Measurements from ENCODE around the gene MPRIP. TPM values are rescaled to one million over a fixed set of nuclear protein-coding genes. Genes with fewer than 3 reads are reported as not detected.

Gene MPRIP
- total RNA-seq, 1 experiment from 2014 or later, result 140 TPM

DNA sequence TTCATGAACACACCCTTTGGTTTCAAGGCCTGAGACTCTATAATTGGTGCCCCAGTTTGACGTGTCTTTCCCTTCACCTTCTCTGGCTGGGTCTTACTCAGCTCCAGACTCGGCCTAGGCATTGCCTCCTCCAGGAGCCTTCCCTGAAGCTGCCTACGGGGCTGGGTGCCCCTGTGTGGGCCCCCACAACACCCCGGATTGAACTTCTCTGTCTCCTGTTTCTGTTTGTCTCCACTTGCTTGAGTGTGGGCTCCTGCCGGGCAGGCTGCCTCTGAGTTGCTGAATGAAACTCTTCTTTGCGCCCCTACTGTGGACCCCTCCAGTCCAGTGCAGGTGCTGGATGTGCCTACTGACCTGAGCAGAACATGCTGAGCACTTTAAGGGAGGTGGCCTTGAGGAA, 2.3 kb upstream of the MPRIP start:
- ATAC-seq, result no peak
- ChIA-PET POLR2A (no interaction called here), CTCF (no interaction called here)
- H3K27ac Mint-ChIP-seq, result no peak overlapping the region
- H3K4me3 Mint-ChIP-seq, result no peak overlapping the region
- peaks cover 9% of the 10 kb centered on the region; the same call in 1 of the 2 replicates for H3K27me3 Mint-ChIP-seq (ENCODE audit: low read depth)
- no peaks in the 10 kb centered on the region for H3K9me3 Mint-ChIP-seq
- DNase-seq (ENCODE audit: low spot score), result no peak
- peaks cover 29% of the 10 kb centered on the region for H3K4me1 Mint-ChIP-seq
- H3K36me3 Mint-ChIP-seq, result no peaks in the 10 kb centered on the region
- TF ChIP-seq, protein P1, sequence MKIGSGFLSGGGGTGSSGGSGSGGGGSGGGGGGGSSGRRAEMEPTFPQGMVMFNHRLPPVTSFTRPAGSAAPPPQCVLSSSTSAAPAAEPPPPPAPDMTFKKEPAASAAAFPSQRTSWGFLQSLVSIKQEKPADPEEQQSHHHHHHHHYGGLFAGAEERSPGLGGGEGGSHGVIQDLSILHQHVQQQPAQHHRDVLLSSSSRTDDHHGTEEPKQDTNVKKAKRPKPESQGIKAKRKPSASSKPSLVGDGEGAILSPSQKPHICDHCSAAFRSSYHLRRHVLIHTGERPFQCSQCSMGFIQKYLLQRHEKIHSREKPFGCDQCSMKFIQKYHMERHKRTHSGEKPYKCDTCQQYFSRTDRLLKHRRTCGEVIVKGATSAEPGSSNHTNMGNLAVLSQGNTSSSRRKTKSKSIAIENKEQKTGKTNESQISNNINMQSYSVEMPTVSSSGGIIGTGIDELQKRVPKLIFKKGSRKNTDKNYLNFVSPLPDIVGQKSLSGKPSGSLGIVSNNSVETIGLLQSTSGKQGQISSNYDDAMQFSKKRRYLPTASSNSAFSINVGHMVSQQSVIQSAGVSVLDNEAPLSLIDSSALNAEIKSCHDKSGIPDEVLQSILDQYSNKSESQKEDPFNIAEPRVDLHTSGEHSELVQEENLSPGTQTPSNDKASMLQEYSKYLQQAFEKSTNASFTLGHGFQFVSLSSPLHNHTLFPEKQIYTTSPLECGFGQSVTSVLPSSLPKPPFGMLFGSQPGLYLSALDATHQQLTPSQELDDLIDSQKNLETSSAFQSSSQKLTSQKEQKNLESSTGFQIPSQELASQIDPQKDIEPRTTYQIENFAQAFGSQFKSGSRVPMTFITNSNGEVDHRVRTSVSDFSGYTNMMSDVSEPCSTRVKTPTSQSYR (CRISPR knock-in tag; IDR thresholded peaks at IDR 0.05), result no peak
- TF ChIP-seq, protein P2, sequence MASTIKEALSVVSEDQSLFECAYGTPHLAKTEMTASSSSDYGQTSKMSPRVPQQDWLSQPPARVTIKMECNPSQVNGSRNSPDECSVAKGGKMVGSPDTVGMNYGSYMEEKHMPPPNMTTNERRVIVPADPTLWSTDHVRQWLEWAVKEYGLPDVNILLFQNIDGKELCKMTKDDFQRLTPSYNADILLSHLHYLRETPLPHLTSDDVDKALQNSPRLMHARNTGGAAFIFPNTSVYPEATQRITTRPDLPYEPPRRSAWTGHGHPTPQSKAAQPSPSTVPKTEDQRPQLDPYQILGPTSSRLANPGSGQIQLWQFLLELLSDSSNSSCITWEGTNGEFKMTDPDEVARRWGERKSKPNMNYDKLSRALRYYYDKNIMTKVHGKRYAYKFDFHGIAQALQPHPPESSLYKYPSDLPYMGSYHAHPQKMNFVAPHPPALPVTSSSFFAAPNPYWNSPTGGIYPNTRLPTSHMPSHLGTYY (CRISPR knock-in tag; IDR thresholded peaks at IDR 0.05), result no peak
- TF ChIP-seq, protein P3, sequence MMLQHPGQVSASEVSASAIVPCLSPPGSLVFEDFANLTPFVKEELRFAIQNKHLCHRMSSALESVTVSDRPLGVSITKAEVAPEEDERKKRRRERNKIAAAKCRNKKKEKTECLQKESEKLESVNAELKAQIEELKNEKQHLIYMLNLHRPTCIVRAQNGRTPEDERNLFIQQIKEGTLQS (CRISPR knock-in tag; conservative IDR thresholded peaks at IDR 0.05), result no peak

DNA sequence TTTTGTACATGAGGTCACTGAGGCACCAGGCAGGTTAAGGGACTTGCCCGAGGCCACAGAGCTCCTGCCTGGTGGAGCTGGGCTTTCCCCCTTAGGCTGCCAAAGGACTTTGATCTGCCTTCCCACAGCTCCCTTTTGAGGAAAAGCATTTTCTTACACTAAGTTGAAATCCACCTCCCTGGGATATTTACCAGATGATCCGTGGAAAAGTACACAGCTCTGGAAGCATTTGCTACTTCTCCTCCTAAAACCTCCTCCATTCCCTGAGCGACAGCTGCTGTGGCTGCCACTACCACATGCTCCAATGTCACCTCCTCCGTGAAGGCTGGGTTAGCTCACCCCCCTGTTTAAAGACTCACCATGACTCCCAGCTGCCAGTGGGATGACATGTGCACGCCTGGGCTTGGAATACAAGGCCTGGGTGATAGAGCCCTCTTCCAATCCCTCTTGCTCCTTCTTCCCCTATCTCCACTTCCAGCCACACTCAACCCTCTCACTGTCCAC, 1.2 kb upstream of the MPRIP start:
- peaks cover 9% of the 10 kb centered on the region; the same call in 1 of the 2 replicates for H3K27me3 Mint-ChIP-seq (ENCODE audit: low read depth)
- POLR2A ChIA-PET, result interaction anchor here (1.2 to 1.6 kb wide), 2 partner anchors 9 to 13 kb away, joined by 3 to 6 read pairs; no protein-coding TSS in a partner anchor
- peaks cover 35% of the 10 kb centered on the region for H3K4me1 Mint-ChIP-seq
- TF ChIP-seq, protein P4, sequence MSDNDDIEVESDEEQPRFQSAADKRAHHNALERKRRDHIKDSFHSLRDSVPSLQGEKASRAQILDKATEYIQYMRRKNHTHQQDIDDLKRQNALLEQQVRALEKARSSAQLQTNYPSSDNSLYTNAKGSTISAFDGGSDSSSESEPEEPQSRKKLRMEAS (CRISPR knock-in tag; IDR thresholded peaks at IDR 0.05), result no peak
- TF ChIP-seq FOXP1 (CRISPR knock-in tag; IDR thresholded peaks at IDR 0.05; ENCODE audit: borderline replicate concordance), result no peak
- TF ChIP-seq, protein P2 (CRISPR knock-in tag; IDR thresholded peaks at IDR 0.05), result no peak
- TF ChIP-seq TEAD4 (CRISPR knock-in tag; IDR thresholded peaks at IDR 0.05), result no peak
- no peak for TF ChIP-seq ZNF423 (CRISPR knock-in tag; IDR thresholded peaks at IDR 0.05)
- TF ChIP-seq, protein P5, sequence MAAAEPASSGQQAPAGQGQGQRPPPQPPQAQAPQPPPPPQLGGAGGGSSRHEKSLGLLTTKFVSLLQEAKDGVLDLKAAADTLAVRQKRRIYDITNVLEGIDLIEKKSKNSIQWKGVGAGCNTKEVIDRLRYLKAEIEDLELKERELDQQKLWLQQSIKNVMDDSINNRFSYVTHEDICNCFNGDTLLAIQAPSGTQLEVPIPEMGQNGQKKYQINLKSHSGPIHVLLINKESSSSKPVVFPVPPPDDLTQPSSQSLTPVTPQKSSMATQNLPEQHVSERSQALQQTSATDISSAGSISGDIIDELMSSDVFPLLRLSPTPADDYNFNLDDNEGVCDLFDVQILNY (CRISPR knock-in tag; IDR thresholded peaks at IDR 0.05), result no peak
- TF ChIP-seq, protein P6, sequence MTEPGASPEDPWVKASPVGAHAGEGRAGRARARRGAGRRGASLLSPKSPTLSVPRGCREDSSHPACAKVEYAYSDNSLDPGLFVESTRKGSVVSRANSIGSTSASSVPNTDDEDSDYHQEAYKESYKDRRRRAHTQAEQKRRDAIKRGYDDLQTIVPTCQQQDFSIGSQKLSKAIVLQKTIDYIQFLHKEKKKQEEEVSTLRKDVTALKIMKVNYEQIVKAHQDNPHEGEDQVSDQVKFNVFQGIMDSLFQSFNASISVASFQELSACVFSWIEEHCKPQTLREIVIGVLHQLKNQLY (CRISPR knock-in tag; IDR thresholded peaks at IDR 0.05), result no peak
- TF ChIP-seq, protein P7, sequence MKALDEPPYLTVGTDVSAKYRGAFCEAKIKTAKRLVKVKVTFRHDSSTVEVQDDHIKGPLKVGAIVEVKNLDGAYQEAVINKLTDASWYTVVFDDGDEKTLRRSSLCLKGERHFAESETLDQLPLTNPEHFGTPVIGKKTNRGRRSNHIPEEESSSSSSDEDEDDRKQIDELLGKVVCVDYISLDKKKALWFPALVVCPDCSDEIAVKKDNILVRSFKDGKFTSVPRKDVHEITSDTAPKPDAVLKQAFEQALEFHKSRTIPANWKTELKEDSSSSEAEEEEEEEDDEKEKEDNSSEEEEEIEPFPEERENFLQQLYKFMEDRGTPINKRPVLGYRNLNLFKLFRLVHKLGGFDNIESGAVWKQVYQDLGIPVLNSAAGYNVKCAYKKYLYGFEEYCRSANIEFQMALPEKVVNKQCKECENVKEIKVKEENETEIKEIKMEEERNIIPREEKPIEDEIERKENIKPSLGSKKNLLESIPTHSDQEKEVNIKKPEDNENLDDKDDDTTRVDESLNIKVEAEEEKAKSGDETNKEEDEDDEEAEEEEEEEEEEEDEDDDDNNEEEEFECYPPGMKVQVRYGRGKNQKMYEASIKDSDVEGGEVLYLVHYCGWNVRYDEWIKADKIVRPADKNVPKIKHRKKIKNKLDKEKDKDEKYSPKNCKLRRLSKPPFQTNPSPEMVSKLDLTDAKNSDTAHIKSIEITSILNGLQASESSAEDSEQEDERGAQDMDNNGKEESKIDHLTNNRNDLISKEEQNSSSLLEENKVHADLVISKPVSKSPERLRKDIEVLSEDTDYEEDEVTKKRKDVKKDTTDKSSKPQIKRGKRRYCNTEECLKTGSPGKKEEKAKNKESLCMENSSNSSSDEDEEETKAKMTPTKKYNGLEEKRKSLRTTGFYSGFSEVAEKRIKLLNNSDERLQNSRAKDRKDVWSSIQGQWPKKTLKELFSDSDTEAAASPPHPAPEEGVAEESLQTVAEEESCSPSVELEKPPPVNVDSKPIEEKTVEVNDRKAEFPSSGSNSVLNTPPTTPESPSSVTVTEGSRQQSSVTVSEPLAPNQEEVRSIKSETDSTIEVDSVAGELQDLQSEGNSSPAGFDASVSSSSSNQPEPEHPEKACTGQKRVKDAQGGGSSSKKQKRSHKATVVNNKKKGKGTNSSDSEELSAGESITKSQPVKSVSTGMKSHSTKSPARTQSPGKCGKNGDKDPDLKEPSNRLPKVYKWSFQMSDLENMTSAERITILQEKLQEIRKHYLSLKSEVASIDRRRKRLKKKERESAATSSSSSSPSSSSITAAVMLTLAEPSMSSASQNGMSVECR (CRISPR knock-in tag; IDR thresholded peaks at IDR 0.05; ENCODE audit: borderline replicate concordance), result no peak
- TF ChIP-seq ATF1 (CRISPR knock-in tag; IDR thresholded peaks at IDR 0.05), result no peak
- no peak for TF ChIP-seq SMAD3 (CRISPR knock-in tag; IDR thresholded peaks at IDR 0.05; ENCODE audit: borderline replicate concordance)
- TF ChIP-seq ZNF416 (CRISPR knock-in tag; IDR thresholded peaks at IDR 0.05), result no peak
- no peak for TF ChIP-seq FOXK1 (CRISPR knock-in tag; IDR thresholded peaks at IDR 0.05)
- no peak for TF ChIP-seq SP1 (CRISPR knock-in tag; conservative IDR thresholded peaks at IDR 0.05)
- TF ChIP-seq, protein P8, sequence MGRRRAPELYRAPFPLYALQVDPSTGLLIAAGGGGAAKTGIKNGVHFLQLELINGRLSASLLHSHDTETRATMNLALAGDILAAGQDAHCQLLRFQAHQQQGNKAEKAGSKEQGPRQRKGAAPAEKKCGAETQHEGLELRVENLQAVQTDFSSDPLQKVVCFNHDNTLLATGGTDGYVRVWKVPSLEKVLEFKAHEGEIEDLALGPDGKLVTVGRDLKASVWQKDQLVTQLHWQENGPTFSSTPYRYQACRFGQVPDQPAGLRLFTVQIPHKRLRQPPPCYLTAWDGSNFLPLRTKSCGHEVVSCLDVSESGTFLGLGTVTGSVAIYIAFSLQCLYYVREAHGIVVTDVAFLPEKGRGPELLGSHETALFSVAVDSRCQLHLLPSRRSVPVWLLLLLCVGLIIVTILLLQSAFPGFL (CRISPR knock-in tag; IDR thresholded peaks at IDR 0.05; ENCODE audit: borderline replicate concordance), result no peak
- no peak for TF ChIP-seq ZNF396 (CRISPR knock-in tag; IDR thresholded peaks at IDR 0.05; ENCODE audit: borderline replicate concordance)
- TF ChIP-seq, protein P9, sequence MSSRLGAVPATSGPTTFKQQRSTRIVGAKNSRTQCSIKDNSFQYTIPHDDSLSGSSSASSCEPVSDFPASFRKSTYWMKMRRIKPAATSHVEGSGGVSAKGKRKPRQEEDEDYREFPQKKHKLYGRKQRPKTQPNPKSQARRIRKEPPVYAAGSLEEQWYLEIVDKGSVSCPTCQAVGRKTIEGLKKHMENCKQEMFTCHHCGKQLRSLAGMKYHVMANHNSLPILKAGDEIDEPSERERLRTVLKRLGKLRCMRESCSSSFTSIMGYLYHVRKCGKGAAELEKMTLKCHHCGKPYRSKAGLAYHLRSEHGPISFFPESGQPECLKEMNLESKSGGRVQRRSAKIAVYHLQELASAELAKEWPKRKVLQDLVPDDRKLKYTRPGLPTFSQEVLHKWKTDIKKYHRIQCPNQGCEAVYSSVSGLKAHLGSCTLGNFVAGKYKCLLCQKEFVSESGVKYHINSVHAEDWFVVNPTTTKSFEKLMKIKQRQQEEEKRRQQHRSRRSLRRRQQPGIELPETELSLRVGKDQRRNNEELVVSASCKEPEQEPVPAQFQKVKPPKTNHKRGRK (CRISPR knock-in tag; IDR thresholded peaks at IDR 0.05; ENCODE audit: borderline replicate concordance), result no peak
- H3K4me3 Mint-ChIP-seq, result peak overlapping the region; percentile 71
- DNase-seq (ENCODE audit: low spot score), result no peak
- no peak for ATAC-seq
- peaks cover 2% of the 10 kb centered on the region for H3K9me3 Mint-ChIP-seq
- H3K27ac Mint-ChIP-seq, result no peak overlapping the region
- CTCF ChIA-PET, result interaction anchor here (1.1 to 2.5 kb wide), 4 partner anchors 12 to 101 kb away, joined by 3 to 9 read pairs (median 8); no protein-coding TSS in a partner anchor
- peaks cover 1% of the 10 kb centered on the region for H3K36me3 Mint-ChIP-seq
